NCI-H2227 treated with DMSO at 0.1 percent for 48 hours (cell line): ENCODE measurements around the gene NPY1R.

Experiments
- DNase-seq: peaks from one replicate; lab custom pipeline; 2025; lab: John Stamatoyannopoulos, UW

Gene NPY1R

GRCh38 chr4:163279713-163280112 lies 52.7 kb downstream of the NPY1R start:
- no peak for DNase-seq

DNA sequence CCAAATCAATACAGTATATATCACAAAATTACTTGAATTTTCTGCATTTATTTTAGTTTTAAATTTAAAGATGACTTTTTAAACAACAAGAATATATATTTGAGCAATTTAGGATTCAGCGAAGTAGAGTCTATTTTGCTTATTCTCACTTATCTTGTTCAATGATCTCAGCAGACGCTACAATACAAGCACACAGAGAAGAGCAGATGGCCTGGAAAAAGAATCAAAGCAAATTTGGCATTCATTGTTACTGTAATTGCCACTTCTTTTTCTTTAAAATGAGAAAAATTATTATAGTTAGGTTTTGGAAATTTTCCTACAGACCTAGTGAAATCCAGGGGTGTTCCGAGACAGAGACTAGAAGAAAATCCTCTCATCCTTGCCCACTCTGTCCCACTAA lies 57.5 kb downstream of the NPY1R start:
- DNase-seq: no peak
